Prostate gland (tissue), 2 donors: ENCODE measurements around the gene FUOM. TPM values are rescaled to one million over a fixed set of nuclear protein-coding genes. Genes with fewer than 3 reads are reported as not detected.
"Not testable (repeated sequence)": the region's sequence is repeated elsewhere in the genome, so short reads cannot be mapped to it uniquely, and the experiment has no call there.

ENCODE experiments used
- DNase-seq: peaks from one replicate; pipeline ENCODE4 v3.0.0-alpha.2; 2019; ENCODE audit warnings: low spot score
- H3K27ac ChIP-seq, 2 donors: fragments of 200-600 bp; sonication (generic); 2 replicates each; pipeline ENCODE4 v1.5.1; 2017 to 2019
- H3K27me3 ChIP-seq: fragments of 200-600 bp; sonication (generic); replicated peaks from 2 replicates; pipeline ENCODE4 v1.5.1; 2019; ENCODE audit not compliant: insufficient read depth
- H3K36me3 ChIP-seq, 2 donors: fragments of 200-600 bp; sonication (generic); 1 replicate in 1 of 2; 2 replicates in 1 of 2; pipeline versions ENCODE4 v1.5.1 to v1.8.1; 2017 to 2019
- H3K4me1 ChIP-seq: fragments of 200-600 bp; sonication (generic); replicated peaks from 2 replicates; pipeline ENCODE4 v1.5.1; 2019
- H3K4me3 ChIP-seq, 2 donors: fragments of 200-600 bp; sonication (generic); 2 replicates each; pipeline ENCODE4 v1.5.1; 2017 to 2019
- H3K9me3 ChIP-seq: fragments of 200-600 bp; sonication (generic); 2 replicates; pipeline ENCODE4 v1.5.1; 2017
- POLR2A ChIP-seq: fragments of 450-650 bp; IDR thresholded peaks from one replicate; pipeline ENCODE4 v1.6.1; 2016; ENCODE audit warnings: antibody characterized with exemption, mild to moderate bottlenecking
- POLR2AphosphoS5 ChIP-seq: sonication (generic); formaldehyde crosslinking; IDR thresholded peaks from one replicate; pipeline ENCODE4 v1.6.1; 2017; ENCODE audit warnings: antibody characterized with exemption
- WGBS: methylation state at CpG from one replicate; pipeline ENCODE4 v1.1.5; 2018; 5-methylcytosine and 5-hydroxymethylcytosine counted together
- intact Hi-C: fragments of 100-400 bp; cut with DNase I; formaldehyde crosslinking; loops from one replicate; pipeline ENCODE4 v1.14.2; 2022
- total RNA-seq, 2 donors: library from RNA; depleted of rRNA; stranded (reverse); fragments of >200 nt; gene quantifications; one replicate each; pipeline ENCODE4 v1.1.0, GENCODE V29; 2016
- TF ChIP-seq, protein P1 (sequence below), 4 experiments: fragments of 200-600 bp in 2 of 4; fragments of 450-650 bp in 2 of 4; sonication (generic) in 2 of 4; IDR thresholded peaks; 1 replicate in 3 of 4; 2 replicates in 1 of 4; pipeline ENCODE4 v1.5.1; 2016 to 2019; ENCODE audit warnings: antibody characterized with exemption in 4 of 4, mild to moderate bottlenecking in 2 of 4, moderate library complexity in 2 of 4

The FUOM gene
- total RNA-seq, 2 donors from 2014 or later = 8.7 to 11.4 TPM

DNA sequence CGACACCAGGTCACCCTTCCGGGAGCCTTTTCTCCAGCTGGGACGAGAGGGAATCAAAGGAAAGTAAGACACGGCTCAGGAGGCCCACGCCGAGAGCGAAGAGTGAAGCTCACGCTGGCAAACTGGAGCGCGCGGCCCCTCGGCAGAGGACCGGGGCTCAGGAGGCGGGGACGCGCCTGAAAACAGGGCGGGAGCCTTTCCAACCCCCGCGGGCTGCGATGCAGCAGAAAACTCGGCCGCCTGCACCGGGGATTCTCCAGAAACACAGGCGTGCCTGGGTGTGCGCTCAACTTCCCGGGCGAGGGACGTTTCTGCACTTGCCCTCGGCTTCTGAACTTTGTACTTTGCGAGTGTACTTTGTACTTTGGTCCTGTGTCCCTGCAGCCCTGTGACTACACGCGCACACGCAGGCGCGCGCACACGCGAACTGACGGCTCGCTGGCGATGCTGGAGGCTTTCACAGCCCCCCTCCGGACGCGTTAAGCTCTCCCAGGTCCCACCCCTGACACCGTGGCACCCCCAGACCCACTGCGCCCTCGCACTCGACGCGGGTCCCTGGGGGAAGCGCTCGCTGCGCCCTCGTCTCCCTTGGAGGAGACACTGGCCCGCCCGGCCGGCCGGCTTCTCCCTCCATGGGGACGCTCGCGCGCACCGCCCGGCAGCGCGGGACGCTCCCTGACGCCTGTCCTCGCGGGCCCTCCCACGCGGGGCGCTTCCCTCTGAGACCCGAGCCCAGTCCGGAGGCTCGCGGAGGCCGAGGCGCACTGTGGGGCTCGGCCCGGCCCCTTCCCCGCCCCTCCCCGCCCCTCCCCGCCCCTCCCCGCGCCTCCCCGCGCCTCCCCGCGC is 20.7 kb upstream of the FUOM start:
- H3K4me3 ChIP-seq = peak overlapping the region; percentile 75 to 85
- peak overlapping the region; percentile 80 for H3K27ac ChIP-seq
- intact Hi-C loops = no loop called here
- 1% methylated on average over 64 of the region's 90 CpGs for WGBS
- TF ChIP-seq, protein P1, sequence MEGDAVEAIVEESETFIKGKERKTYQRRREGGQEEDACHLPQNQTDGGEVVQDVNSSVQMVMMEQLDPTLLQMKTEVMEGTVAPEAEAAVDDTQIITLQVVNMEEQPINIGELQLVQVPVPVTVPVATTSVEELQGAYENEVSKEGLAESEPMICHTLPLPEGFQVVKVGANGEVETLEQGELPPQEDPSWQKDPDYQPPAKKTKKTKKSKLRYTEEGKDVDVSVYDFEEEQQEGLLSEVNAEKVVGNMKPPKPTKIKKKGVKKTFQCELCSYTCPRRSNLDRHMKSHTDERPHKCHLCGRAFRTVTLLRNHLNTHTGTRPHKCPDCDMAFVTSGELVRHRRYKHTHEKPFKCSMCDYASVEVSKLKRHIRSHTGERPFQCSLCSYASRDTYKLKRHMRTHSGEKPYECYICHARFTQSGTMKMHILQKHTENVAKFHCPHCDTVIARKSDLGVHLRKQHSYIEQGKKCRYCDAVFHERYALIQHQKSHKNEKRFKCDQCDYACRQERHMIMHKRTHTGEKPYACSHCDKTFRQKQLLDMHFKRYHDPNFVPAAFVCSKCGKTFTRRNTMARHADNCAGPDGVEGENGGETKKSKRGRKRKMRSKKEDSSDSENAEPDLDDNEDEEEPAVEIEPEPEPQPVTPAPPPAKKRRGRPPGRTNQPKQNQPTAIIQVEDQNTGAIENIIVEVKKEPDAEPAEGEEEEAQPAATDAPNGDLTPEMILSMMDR (IDR thresholded peaks at IDR 0.05) = no peak
- TF ChIP-seq POLR2A = peak; percentile 33
- no peaks in the 10 kb centered on the region for H3K9me3 ChIP-seq
- peaks cover 4% of the 10 kb centered on the region for H3K4me1 ChIP-seq
- DNase-seq = peak; percentile 44
- no peaks in the 10 kb centered on the region for H3K36me3 ChIP-seq
- no peaks in the 10 kb centered on the region for H3K27me3 ChIP-seq

DNA sequence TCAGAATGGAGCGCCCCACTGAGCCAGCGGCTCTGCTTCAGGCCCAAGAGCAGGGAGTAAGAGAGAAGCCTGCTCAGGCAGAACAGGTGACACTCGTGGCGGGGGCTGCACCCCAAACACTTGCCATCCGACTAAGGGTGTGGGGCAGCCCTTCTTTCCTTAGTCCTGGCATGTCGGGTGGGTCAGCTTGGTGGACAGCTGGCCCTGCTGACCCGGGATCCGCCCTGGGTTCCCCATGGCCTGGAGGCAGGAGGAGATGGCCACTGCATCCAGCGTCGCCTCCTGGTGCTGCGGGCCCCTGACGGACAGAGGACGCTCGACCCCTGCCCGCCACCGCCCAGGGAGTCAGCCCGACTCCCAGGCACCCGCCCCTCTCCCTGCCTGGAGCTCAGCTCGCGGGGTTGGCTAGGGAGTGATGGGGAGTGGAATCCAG is 20.0 kb upstream of the FUOM start:
- intact Hi-C loops = no loop called here
- Histone ChIP-seq H3K27me3 (no peaks in the 10 kb centered on the region), H3K9me3 (no peaks in the 10 kb centered on the region), H3K4me3 (peak overlapping the region; percentile 75 to 85), H3K27ac (peak overlapping the region; percentile 80), H3K4me1 (peaks cover 4% of the 10 kb centered on the region), H3K36me3 (no peaks in the 10 kb centered on the region)
- no peak for DNase-seq
- WGBS = 19% methylated on average over 13 of the region's 20 CpGs
- TF ChIP-seq, protein P1 (IDR thresholded peaks at IDR 0.05) = no peak
- TF ChIP-seq POLR2A = no peak
- no peak for TF ChIP-seq POLR2AphosphoS5

DNA sequence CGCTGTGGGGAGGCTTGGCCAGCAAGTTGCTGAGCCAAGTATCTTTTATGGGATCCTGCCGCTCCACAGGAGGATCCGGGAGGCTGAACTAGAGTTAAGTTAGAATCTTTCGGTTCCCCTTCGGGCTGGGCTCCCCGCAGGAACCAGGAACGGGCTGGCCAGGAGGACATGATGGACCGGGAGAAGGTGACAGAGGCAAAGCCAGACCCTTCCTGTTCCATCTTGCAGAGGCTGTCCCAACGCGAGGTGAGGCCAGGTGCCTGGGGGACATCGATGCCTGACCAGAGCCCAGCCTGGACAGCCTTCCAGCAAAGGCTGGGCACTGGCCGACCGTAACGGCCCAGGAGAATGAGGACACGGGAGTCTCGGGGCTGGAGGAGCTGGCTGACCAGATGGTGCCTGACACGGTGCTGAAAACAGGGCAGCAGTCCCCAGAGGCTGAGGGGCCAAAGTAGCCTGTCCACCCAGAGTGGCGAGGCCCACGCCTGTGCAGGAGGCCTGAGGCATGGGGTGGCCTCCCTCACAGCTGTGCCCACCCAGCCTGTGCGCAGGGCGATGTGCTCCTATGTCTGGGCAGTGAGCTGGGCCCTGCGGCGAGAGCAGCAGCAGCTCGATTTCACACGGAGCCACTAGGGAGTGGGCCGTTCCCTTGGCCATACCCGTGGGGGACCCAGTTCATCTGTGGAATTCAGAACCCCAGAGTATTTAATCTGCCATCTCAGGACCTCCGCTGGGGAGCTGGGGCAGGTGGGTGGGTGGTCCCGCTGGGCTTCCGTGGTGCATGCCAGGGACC is 19.4 kb upstream of the FUOM start:
- intact Hi-C loops = no loop called here
- WGBS = 85% methylated on average over 21 of the region's 30 CpGs

DNA sequence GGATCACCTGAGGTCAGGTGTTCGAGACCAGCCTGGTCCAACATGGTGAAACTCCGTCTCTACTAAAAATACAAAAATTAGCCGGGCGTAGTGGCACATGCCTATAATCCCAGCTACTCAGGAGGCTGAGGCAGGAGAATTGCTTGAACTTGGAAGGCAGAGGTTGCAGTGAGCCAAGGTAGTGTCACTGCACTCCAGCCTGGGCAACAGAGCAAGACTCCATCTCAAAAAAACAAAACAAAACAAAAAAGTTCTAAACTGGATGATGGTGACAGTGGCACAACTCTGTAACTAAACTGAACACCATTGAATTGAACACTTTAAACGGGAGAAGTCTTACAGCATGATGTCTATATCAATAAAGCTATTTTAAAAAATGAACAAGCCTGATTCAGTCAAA is 18.4 kb upstream of the FUOM start:
- H3K9me3 ChIP-seq, intact Hi-C loops, DNase-seq, H3K27me3 ChIP-seq, H3K4me3 ChIP-seq, H3K36me3 ChIP-seq, H3K4me1 ChIP-seq: not testable (repeated sequence)
- 96% methylated on average over 5 of the region's 5 CpGs for WGBS
- H3K27ac ChIP-seq = peak overlapping the region in 1 of 2 donors; percentile 80

More for the DNA sequence above, 19.4 kb upstream of the FUOM start:
- Histone ChIP-seq H3K27me3 (no peaks in the 10 kb centered on the region), H3K9me3 (no peaks in the 10 kb centered on the region), H3K27ac (peak overlapping the region; percentile 36 to 80), H3K4me1 (peaks cover 4% of the 10 kb centered on the region), H3K36me3 (no peaks in the 10 kb centered on the region), H3K4me3 (no peak overlapping the region)
- TF ChIP-seq POLR2AphosphoS5 (no peak), POLR2A (no peak)
- TF ChIP-seq, protein P1 (IDR thresholded peaks at IDR 0.05) = no peak
- no peak for DNase-seq

DNA sequence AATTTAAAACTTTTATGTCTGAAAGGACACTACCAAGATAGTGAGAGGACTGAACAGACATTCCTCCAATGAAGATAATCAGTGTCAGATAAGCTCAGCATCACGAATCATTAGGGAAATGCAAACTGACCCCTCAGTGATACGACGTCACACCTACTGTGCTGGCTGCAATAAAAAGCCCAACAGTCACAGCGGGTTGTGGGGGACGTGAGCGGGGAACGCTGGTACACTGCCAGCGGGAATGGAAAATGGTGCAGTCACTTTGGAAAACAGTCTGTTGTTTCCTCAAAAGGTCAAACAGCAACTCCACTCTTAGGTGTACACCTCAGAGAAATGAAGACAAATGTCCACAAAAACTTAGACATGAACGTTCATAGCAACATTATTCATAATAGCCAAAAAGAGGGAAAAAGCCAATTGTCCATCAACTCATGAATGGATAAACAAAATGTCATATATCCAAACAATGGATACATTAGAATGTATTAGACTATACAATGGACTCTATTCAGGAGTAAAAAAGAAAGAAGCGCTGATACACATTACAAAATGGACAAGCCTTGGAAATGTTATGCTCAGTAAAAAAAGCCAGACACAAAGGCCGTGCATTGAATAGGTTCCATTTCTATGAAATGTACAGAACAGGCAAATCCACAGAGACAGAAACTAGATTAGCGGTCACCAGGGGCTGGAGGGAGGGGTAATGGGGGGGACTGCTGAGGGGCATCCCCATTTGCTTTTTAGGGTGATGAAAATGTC is 17.7 kb upstream of the FUOM start:
- Histone ChIP-seq H3K27me3 (no peaks in the 10 kb centered on the region), H3K36me3 (peaks cover under 1% of the 10 kb centered on the region in 2 donors), H3K27ac (no peak overlapping the region), H3K9me3 (no peaks in the 10 kb centered on the region), H3K4me3 (no peak overlapping the region), H3K4me1 (peaks cover 4% of the 10 kb centered on the region)
- intact Hi-C loops = no loop called here
- 82% methylated on average over 12 of the region's 12 CpGs for WGBS
- no peak for DNase-seq
- TF ChIP-seq POLR2AphosphoS5 = no peak
- TF ChIP-seq POLR2A = no peak
- TF ChIP-seq, protein P1 (IDR thresholded peaks at IDR 0.05) = no peak
